Type B pancreatic cell (in vitro differentiated cells): ENCODE data around the gene FBXO36. TPM values are rescaled to one million over a fixed set of nuclear protein-coding genes. Genes with fewer than 3 reads are reported as not detected.
"Not testable (repeated sequence)": the region's sequence is repeated elsewhere in the genome, so short reads cannot be mapped to it uniquely, and the experiment has no call there.

Source experiments
- DNase-seq: peaks from one replicate; pipeline ENCODE4 v3.0.0; 2021; ENCODE audit warnings: mixed read lengths; ENCODE audit not compliant: unreplicated experiment; ENCODE audit errors: extremely low spot score
- H3K27ac Mint-ChIP-seq: 2 replicates; pipeline ENCODE4 v1.8.0; 2021; ENCODE audit warnings: mild to moderate bottlenecking, mixed read lengths
- H3K27me3 Mint-ChIP-seq: 2 replicates; pipeline ENCODE4 v1.8.0; 2021; ENCODE audit warnings: mixed read lengths
- H3K36me3 Mint-ChIP-seq: 2 replicates; pipeline ENCODE4 v1.8.0; 2021; ENCODE audit warnings: mixed read lengths
- H3K4me1 Mint-ChIP-seq: one replicate; pipeline ENCODE4 v1.8.0; 2021; ENCODE audit warnings: mixed read lengths; ENCODE audit not compliant: unreplicated experiment
- H3K4me3 Mint-ChIP-seq: 2 replicates; pipeline ENCODE4 v1.8.0; 2021; ENCODE audit warnings: mild to moderate bottlenecking, mixed read lengths
- H3K9me3 Mint-ChIP-seq: 2 replicates; pipeline ENCODE4 v1.8.0; 2021; ENCODE audit warnings: mixed read lengths
- CTCF ChIP-seq: fragments of 200-600 bp; sonication (generic); conservative IDR thresholded peaks from 2 replicates; pipeline ENCODE4 v1.5.0; 2021; ENCODE audit warnings: antibody characterized with exemption, mild to moderate bottlenecking
- total RNA-seq: library from RNA; stranded (reverse); gene quantifications from 2 replicates; pipeline ENCODE4 v1.2.1, GENCODE V29; 2021; ENCODE audit warnings: low replicate concordance

FBXO36 gene
- total RNA-seq, 1 donor from 2014 or later, result 3.2 TPM

DNA sequence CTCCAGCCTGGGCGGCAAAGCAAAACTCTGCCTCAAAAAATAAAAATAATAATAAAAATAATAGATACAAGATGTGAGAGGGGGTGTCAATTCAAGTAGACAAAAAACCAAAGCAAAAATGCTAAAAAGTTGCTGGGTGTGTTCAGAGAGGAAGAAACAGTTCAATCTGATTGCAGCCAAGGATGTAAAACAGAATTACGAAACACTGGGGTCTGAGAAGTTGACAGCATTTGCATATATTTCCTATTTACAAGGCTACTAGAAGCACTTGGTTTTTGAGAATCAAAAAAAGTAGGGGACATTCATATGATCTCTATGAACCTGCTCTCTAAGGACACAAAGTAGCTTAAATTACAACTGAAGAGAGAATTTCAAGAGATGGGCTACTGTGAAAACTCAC lies 8.1 kb upstream of the FBXO36 start:
- no peaks in the 10 kb centered on the region for H3K9me3 Mint-ChIP-seq
- TF ChIP-seq CTCF, result no peak
- H3K27ac Mint-ChIP-seq, result no peak overlapping the region
- peaks cover 34% of the 10 kb centered on the region for H3K4me1 Mint-ChIP-seq
- DNase-seq, result no peak
- peaks cover 8% of the 10 kb centered on the region for H3K36me3 Mint-ChIP-seq
- H3K27me3 Mint-ChIP-seq, result no peaks in the 10 kb centered on the region
- no peak overlapping the region for H3K4me3 Mint-ChIP-seq

- Mint-ChIP-seq H3K9me3 (no peaks in the 10 kb centered on the region), H3K36me3 (peaks cover 8% of the 10 kb centered on the region), H3K27me3 (no peaks in the 10 kb centered on the region), H3K4me3 (no peak overlapping the region), H3K27ac (no peak overlapping the region), H3K4me1 (peaks cover 28% of the 10 kb centered on the region)
- no peak for DNase-seq
- TF ChIP-seq CTCF, result no peak
These were observed 4.5 kb upstream of the FBXO36 start for GRCh38 chr2:229917793-229918192.

DNA sequence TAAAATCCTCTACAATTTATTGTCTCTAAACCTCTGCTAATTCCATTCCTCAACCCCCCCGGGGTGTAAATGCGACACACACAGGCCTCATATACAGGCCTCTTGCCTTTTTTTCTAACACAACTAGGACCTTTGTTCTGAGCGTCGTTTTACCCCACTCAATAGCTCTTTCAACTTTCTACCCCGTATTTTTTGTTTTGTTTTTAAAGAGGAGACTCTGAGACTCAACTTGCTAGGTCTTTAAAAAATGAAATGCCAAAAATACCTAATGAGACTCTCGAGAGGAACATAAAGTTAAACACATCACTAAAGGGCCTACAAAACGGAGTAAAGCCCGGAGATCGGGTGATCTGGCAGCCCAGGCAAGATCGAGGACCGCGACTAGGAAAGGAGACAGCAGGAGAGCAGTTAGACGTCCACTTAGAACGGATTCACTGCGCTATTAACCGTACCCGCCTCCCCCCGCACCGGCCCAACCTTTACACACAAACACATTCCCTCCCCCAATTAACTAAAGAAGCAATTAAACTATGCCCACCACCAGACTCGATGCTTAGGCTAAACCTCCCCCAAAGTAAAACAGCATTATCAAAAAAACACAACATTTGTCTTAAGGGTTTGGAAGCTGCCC lies 2.2 kb upstream of the FBXO36 start:
- TF ChIP-seq CTCF, result no peak
- Mint-ChIP-seq H3K4me3 (peak overlapping the region; percentile 91), H3K27me3 (no peaks in the 10 kb centered on the region), H3K27ac (peak overlapping the region; percentile 98), H3K36me3 (peaks cover 8% of the 10 kb centered on the region), H3K4me1 (peaks cover 19% of the 10 kb centered on the region), H3K9me3 (no peaks in the 10 kb centered on the region)
- DNase-seq, result no peak

- no peaks in the 10 kb centered on the region for H3K9me3 Mint-ChIP-seq
- peak overlapping the region; percentile 91 for H3K4me3 Mint-ChIP-seq
- peak; percentile 71 for DNase-seq
- peak overlapping the region; percentile 98 for H3K27ac Mint-ChIP-seq
- peaks cover 8% of the 10 kb centered on the region for H3K36me3 Mint-ChIP-seq
- peaks cover 19% of the 10 kb centered on the region for H3K4me1 Mint-ChIP-seq
- no peaks in the 10 kb centered on the region for H3K27me3 Mint-ChIP-seq
- TF ChIP-seq CTCF, result no peak
These were observed 1.0 kb upstream of the FBXO36 start for GRCh38 chr2:229921101-229921891.

- TF ChIP-seq CTCF, result no peak
- Mint-ChIP-seq H3K27ac (peak within 1 kb of the TSS; percentile 100), H3K27me3 (no peaks in the 10 kb centered on the region), H3K36me3 (peaks cover 8% of the 10 kb centered on the region), H3K4me1 (peaks cover 19% of the 10 kb centered on the region), H3K4me3 (peak within 1 kb of the TSS; percentile 99), H3K9me3 (no peaks in the 10 kb centered on the region)
- peak; percentile 94 for DNase-seq
These were observed 333 bp upstream of the FBXO36 start, which contains the start of gene TRIP12 for GRCh38 chr2:229921892-229922448. Gene TRIP12 (minus strand): TSS chr2:229922009. CDS start chr2:229880079, 41,930 bp downstream.

GRCh38 chr2:229924541-229924940 lies 2.2 kb downstream of the FBXO36 start:
- not testable (repeated sequence) for H3K27me3 Mint-ChIP-seq, DNase-seq, H3K9me3 Mint-ChIP-seq, H3K36me3 Mint-ChIP-seq
- peak overlapping the region; percentile 32 for H3K4me3 Mint-ChIP-seq
- H3K4me1 Mint-ChIP-seq, result peaks cover 11% of the 10 kb centered on the region
- H3K27ac Mint-ChIP-seq, result peak overlapping the region; percentile 55
